ENCODE measurements around the gene GJD4. TPM values are rescaled to one million over a fixed set of nuclear protein-coding genes. Genes with fewer than 3 reads are reported as not detected.
A peak's percentile ranks its signal among the peaks of the same experiment; 100 is the strongest.

Gene GJD4
- polyA plus RNA-seq, 1 experiment: not detected

DNA sequence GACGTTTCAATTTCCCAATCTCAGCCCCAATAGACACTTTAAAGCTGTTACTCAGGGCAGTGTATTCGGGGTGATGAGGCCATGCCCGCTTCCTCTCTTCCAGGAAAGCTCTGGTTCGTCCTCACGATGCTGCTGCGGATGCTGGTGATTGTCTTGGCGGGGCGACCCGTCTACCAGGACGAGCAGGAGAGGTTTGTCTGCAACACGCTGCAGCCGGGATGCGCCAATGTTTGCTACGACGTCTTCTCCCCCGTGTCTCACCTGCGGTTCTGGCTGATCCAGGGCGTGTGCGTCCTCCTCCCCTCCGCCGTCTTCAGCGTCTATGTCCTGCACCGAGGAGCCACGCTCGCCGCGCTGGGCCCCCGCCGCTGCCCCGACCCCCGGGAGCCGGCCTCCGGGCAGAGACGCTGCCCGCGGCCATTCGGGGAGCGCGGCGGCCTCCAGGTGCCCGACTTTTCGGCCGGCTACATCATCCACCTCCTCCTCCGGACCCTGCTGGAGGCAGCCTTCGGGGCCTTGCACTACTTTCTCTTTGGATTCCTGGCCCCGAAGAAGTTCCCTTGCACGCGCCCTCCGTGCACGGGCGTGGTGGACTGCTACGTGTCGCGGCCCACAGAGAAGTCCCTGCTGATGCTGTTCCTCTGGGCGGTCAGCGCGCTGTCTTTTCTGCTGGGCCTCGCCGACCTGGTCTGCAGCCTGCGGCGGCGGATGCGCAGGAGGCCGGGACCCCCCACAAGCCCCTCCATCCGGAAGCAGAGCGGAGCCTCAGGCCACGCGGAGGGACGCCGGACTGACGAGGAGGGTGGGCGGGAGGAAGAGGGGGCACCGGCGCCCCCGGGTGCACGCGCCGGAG, 2.6 kb downstream of the GJD4 start:
- TF ChIP-seq, protein P1, sequence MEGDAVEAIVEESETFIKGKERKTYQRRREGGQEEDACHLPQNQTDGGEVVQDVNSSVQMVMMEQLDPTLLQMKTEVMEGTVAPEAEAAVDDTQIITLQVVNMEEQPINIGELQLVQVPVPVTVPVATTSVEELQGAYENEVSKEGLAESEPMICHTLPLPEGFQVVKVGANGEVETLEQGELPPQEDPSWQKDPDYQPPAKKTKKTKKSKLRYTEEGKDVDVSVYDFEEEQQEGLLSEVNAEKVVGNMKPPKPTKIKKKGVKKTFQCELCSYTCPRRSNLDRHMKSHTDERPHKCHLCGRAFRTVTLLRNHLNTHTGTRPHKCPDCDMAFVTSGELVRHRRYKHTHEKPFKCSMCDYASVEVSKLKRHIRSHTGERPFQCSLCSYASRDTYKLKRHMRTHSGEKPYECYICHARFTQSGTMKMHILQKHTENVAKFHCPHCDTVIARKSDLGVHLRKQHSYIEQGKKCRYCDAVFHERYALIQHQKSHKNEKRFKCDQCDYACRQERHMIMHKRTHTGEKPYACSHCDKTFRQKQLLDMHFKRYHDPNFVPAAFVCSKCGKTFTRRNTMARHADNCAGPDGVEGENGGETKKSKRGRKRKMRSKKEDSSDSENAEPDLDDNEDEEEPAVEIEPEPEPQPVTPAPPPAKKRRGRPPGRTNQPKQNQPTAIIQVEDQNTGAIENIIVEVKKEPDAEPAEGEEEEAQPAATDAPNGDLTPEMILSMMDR (IDR thresholded peaks at IDR 0.05; ENCODE audit: insufficient read depth, low read depth, low read length): no peak
- H3K4me3 ChIP-seq (ENCODE audit: low read depth, low read length): peak overlapping the region; percentile 34
- ChIA-PET POLR2A (no interaction called here), CTCF (interaction anchor here (0.6 to 1.2 kb wide), 3 partner anchors 366 to 921 kb away, joined by 3 to 4 read pairs (median 3); no protein-coding TSS in a partner anchor)
- no peaks in the 10 kb centered on the region for H3K36me3 ChIP-seq (ENCODE audit: control insufficient read depth, insufficient read depth, low read length)
- DNase-seq (ENCODE audit: low read depth): no peak
- peaks cover 17% of the 10 kb centered on the region for H3K27me3 ChIP-seq (ENCODE audit: control insufficient read depth, insufficient read depth, low read length)

DNA sequence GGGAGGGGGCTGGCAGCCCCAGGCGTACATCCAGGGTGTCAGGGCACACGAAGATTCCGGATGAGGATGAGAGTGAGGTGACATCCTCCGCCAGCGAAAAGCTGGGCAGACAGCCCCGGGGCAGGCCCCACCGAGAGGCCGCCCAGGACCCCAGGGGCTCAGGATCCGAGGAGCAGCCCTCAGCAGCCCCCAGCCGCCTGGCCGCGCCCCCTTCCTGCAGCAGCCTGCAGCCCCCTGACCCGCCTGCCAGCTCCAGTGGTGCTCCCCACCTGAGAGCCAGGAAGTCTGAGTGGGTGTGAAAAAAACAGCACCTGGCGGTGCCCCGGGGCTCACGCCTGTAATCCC, 3.2 kb downstream of the GJD4 start:
- Histone ChIP-seq H3K27me3 (ENCODE audit: control insufficient read depth, insufficient read depth, low read length) (peaks cover 18% of the 10 kb centered on the region), H3K36me3 (ENCODE audit: control insufficient read depth, insufficient read depth, low read length) (no peaks in the 10 kb centered on the region), H3K4me3 (ENCODE audit: low read depth, low read length) (peak overlapping the region; percentile 34)
- DNase-seq (ENCODE audit: low read depth): no peak
- ChIA-PET CTCF (interaction anchor here (0.6 to 1.2 kb wide), 2 partner anchors 199 to 366 kb away, joined by 3 read pairs; no protein-coding TSS in a partner anchor), POLR2A (no interaction called here)
- TF ChIP-seq, protein P1 (IDR thresholded peaks at IDR 0.05; ENCODE audit: insufficient read depth, low read depth, low read length): no peak

DNA sequence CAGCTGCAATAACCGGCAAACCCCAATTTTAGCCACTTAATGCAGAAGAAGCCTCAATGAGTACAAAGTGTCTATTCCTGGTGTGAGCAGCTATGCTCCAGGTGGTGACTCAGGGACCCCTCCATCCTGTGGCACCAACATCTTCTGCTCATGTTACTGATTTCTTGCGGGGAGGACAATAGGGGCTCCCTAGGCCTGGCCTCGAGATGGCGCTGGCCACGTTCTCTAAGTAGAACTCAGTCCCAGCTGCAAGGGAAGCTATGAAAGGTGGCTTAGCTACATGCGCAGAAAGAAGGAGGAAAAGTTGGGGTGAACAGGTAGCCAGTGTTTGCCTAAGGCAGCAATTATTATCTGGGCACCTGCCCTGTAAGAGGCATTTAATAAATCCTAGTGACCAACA, 6.6 kb downstream of the GJD4 start:
- no peak overlapping the region for H3K4me3 ChIP-seq (ENCODE audit: low read depth, low read length)
- H3K36me3 ChIP-seq (ENCODE audit: control insufficient read depth, insufficient read depth, low read length): no peaks in the 10 kb centered on the region
- CTCF ChIA-PET: interaction anchor here (1.3 to 1.6 kb wide), 3 partner anchors 9 to 25 kb away, joined by 4 read pairs; no protein-coding TSS in a partner anchor
- POLR2A ChIA-PET: no interaction called here
- peaks cover 16% of the 10 kb centered on the region for H3K27me3 ChIP-seq (ENCODE audit: control insufficient read depth, insufficient read depth, low read length)
- TF ChIP-seq, protein P1 (IDR thresholded peaks at IDR 0.05; ENCODE audit: insufficient read depth, low read depth, low read length): no peak
- no peak for DNase-seq (ENCODE audit: low read depth)

DNA sequence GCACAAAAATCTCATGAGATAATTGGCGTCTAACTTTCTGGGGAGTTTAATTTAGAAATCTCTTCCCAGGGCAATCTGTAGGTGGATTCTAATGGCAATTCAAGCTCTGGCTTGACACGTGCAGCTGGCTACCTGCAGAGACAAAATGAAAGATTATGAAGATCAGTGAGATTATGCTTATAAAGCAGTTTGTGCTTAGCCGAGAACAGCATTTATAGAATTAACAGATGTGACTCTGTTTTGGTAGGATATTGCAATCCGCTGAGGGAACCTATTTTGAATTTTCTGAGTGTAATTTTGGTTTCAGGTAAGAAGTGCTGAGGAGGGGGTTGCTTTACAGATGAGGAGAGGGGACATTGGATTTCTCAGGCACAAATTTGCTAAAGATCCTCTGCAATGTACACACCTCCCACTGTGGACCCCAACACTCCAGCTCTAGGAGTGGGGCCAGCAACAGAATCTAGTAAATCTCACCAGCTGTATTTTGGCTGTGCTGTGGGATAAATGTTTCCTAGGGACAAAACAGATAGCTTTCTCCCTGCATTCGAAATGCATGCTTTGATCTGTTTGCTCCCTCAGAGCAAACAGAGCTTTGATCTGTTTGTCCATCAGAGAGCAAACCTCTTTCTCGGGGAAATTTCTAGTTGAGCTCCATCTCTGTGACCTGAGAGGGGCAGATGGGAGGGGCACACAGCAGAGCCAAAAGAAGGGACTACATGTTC, 7.4 kb downstream of the GJD4 start:
- TF ChIP-seq, protein P1 (IDR thresholded peaks at IDR 0.05; ENCODE audit: insufficient read depth, low read depth, low read length): no peak
- DNase-seq (ENCODE audit: low read depth): no peak
- ChIA-PET CTCF (interaction anchor here (0.6 to 2.4 kb wide), 7 partner anchors 10 to 558 kb away, joined by 3 to 9 read pairs (median 4); no protein-coding TSS in a partner anchor), POLR2A (no interaction called here)
- Histone ChIP-seq H3K27me3 (ENCODE audit: control insufficient read depth, insufficient read depth, low read length) (peaks cover 13% of the 10 kb centered on the region), H3K4me3 (ENCODE audit: low read depth, low read length) (no peak overlapping the region), H3K36me3 (ENCODE audit: control insufficient read depth, insufficient read depth, low read length) (no peaks in the 10 kb centered on the region)

DNA sequence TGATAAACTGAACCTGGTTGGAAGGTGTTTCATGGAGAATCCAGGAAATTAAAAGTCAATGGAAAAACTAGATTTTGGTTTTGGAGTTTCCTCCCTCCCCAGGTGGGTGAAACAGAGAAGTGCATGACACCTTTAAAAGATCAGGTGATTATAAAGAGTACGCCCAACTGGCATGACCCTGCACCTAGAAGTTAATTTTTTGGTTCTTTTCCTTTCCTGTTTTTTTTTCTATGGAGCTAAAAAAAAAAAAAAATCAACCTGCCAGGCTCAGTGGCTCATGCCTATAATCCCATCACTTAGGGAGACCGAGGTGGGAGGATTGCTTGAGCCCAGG, 7.9 kb downstream of the GJD4 start:
- Histone ChIP-seq H3K27me3 (ENCODE audit: control insufficient read depth, insufficient read depth, low read length) (peaks cover 13% of the 10 kb centered on the region), H3K36me3 (ENCODE audit: control insufficient read depth, insufficient read depth, low read length) (no peaks in the 10 kb centered on the region), H3K4me3 (ENCODE audit: low read depth, low read length) (no peak overlapping the region)
- DNase-seq (ENCODE audit: low read depth): no peak
- CTCF ChIA-PET: interaction anchor here (0.6 to 2.4 kb wide), 6 partner anchors 11 to 1268 kb away, joined by 3 to 9 read pairs (median 4); no protein-coding TSS in a partner anchor
- POLR2A ChIA-PET: no interaction called here
- TF ChIP-seq, protein P1 (IDR thresholded peaks at IDR 0.05; ENCODE audit: insufficient read depth, low read depth, low read length): no peak

Data from BJ (cell line).